CD8-positive, alpha-beta memory T cell (primary cell): Measurements from ENCODE around the gene HGD. TPM values are rescaled to one million over a fixed set of nuclear protein-coding genes. Genes with fewer than 3 reads are reported as not detected.
"Not testable (repeated sequence)": the region's sequence is repeated elsewhere in the genome, so short reads cannot be mapped to it uniquely, and the experiment has no call there.

Experiments
- CTCF ChIA-PET: fragments of 350-600 bp; sonication (Branson Sonifier 250); formaldehyde crosslinking; loops from one replicate; lab custom pipeline; 2021; ENCODE audit warnings: antibody characterized with exemption; lab: Charles Lee
- POLR2A ChIA-PET: fragments of 350-600 bp; sonication (Branson Sonifier 250); formaldehyde crosslinking; loops from one replicate; lab custom pipeline; 2021; ENCODE audit warnings: antibody characterized with exemption; lab: Charles Lee
- DNase-seq, 5 donors: peaks; one replicate each; pipeline versions ENCODE4 v3.0.0 to v3.0.0-alpha.2; 2020 to 2022; ENCODE audit warnings: mixed read lengths in 1 of 5
- H3K27ac ChIP-seq: one replicate; pipeline ENCODE4 v1.7.0; 2013; ENCODE audit warnings: low read depth, mild to moderate bottlenecking, low read length, moderate library complexity
- H3K27me3 ChIP-seq: 2 replicates; pipeline ENCODE4 v1.7.0; 2013; ENCODE audit warnings: low read length, mild to moderate bottlenecking; ENCODE audit not compliant: insufficient read depth, poor library complexity, severe bottlenecking
- H3K36me3 ChIP-seq: 2 replicates; pipeline ENCODE4 v1.7.0; 2013; ENCODE audit warnings: mild to moderate bottlenecking, low read length, moderate library complexity; ENCODE audit not compliant: insufficient read depth
- H3K4me1 ChIP-seq: 2 replicates; pipeline ENCODE4 v1.7.0; 2013; ENCODE audit warnings: mild to moderate bottlenecking, low read length, moderate library complexity; ENCODE audit not compliant: insufficient read depth
- H3K4me3 ChIP-seq: 2 replicates; pipeline ENCODE4 v1.7.0; 2013; ENCODE audit warnings: mild to moderate bottlenecking, low read length
- H3K9me3 ChIP-seq: 2 replicates; pipeline ENCODE4 v1.7.0; 2013; ENCODE audit warnings: mild to moderate bottlenecking, low read length
- H3K27ac Mint-ChIP-seq, 8 donors: one replicate each; pipeline ENCODE4 v1.8.0; 2020 to 2021; ENCODE audit warnings: mixed read lengths in 8 of 8, mild to moderate bottlenecking in 6 of 8, inconsistent platforms in 3 of 8, moderate library complexity in 3 of 8
- H3K27me3 Mint-ChIP-seq, 2 donors: one replicate each; pipeline ENCODE4 v1.8.0; 2020 to 2021; ENCODE audit warnings: mixed read lengths in 2 of 2, mild to moderate bottlenecking in 1 of 2, moderate library complexity in 1 of 2
- H3K36me3 Mint-ChIP-seq, 3 donors: one replicate each; pipeline ENCODE4 v1.8.0; 2020 to 2021; ENCODE audit warnings: mixed read lengths in 3 of 3, inconsistent platforms in 1 of 3, mild to moderate bottlenecking in 1 of 3
- H3K4me1 Mint-ChIP-seq, 3 donors: one replicate each; pipeline ENCODE4 v1.8.0; 2020 to 2021; ENCODE audit warnings: mixed read lengths in 3 of 3, inconsistent platforms in 1 of 3, mild to moderate bottlenecking in 1 of 3
- H3K4me3 Mint-ChIP-seq, 7 donors: one replicate each; pipeline ENCODE4 v1.8.0; 2020 to 2021; ENCODE audit warnings: mixed read lengths in 7 of 7, mild to moderate bottlenecking in 6 of 7, moderate library complexity in 4 of 7, inconsistent platforms in 2 of 7
- H3K9me3 Mint-ChIP-seq, 5 donors: one replicate each; pipeline ENCODE4 v1.8.0; 2020 to 2022; ENCODE audit warnings: mixed read lengths in 5 of 5, mild to moderate bottlenecking in 3 of 5, moderate library complexity in 2 of 5, inconsistent platforms in 1 of 5
- polyA plus RNA-seq: library from polyadenylated mRNA; unstranded; fragments of 300-500 nt; fragmentation: Illumina TruSeq; gene quantifications from one replicate; pipeline ENCODE4 v1.2.3, GENCODE V29; 2021
- total RNA-seq, 2 experiments: library from RNA; stranded (reverse); gene quantifications; one replicate each; pipeline ENCODE4 v1.2.3, GENCODE V29; 2021

HGD gene
- total and polyA plus RNA-seq, 3 experiments from 2014 or later: 0.98 to 1.1 TPM; not detected in 1

GRCh38 chr3:120677193-120677592, 4.8 kb downstream of the HGD start:
- H3K27ac ChIP-seq, DNase-seq, H3K9me3 ChIP-seq, H3K4me1 Mint-ChIP-seq, H3K4me3 Mint-ChIP-seq, H3K27me3 ChIP-seq, CTCF ChIA-PET, H3K4me1 ChIP-seq, H3K4me3 ChIP-seq, H3K27ac Mint-ChIP-seq, POLR2A ChIA-PET, H3K36me3 ChIP-seq: not testable (repeated sequence)
- H3K27me3 Mint-ChIP-seq: peaks cover 11 to 26% of the 10 kb centered on the region in 2 donors
- peaks cover 3 to 16% (median 8%) of the 10 kb centered on the region in 5 donors for H3K9me3 Mint-ChIP-seq
- peaks cover 0 to 14% (median 2%) of the 10 kb centered on the region in 3 donors for H3K36me3 Mint-ChIP-seq

GRCh38 chr3:120673116-120673515, 8.9 kb downstream of the HGD start:
- DNase-seq: no peak
- ChIA-PET CTCF (no interaction called here), POLR2A (no interaction called here)
- peaks cover 0 to under 1% (median 0%) of the 10 kb centered on the region in 3 donors for H3K4me1 Mint-ChIP-seq
- H3K36me3 Mint-ChIP-seq: peaks cover 0 to 18% (median 2%) of the 10 kb centered on the region in 3 donors
- H3K9me3 Mint-ChIP-seq: peaks cover 3 to 12% (median 8%) of the 10 kb centered on the region in 5 donors
- H3K4me3 Mint-ChIP-seq: no peak overlapping the region
- Histone ChIP-seq H3K27ac (no peak overlapping the region), H3K9me3 (no peaks in the 10 kb centered on the region), H3K4me1 (no peaks in the 10 kb centered on the region), H3K36me3 (no peaks in the 10 kb centered on the region), H3K4me3 (no peak overlapping the region), H3K27me3 (no peaks in the 10 kb centered on the region)
- no peak overlapping the region for H3K27ac Mint-ChIP-seq
- H3K27me3 Mint-ChIP-seq: peaks cover 10 to 26% of the 10 kb centered on the region in 2 donors

- CTCF ChIA-PET: no interaction called here
- Mint-ChIP-seq H3K27me3 (peaks cover 5 to 19% of the 10 kb centered on the region in 2 donors), H3K27ac (no peak overlapping the region), H3K4me3 (no peak overlapping the region), H3K36me3 (peaks cover 0 to 13% (median 0%) of the 10 kb centered on the region in 3 donors), H3K9me3 (no peaks in the 10 kb centered on the region), H3K4me1 (no peaks in the 10 kb centered on the region)
- POLR2A ChIA-PET: no interaction called here
- no peak for DNase-seq
- Histone ChIP-seq H3K27ac (no peak overlapping the region), H3K36me3 (no peaks in the 10 kb centered on the region), H3K4me3 (no peak overlapping the region), H3K4me1 (no peaks in the 10 kb centered on the region), H3K9me3 (no peaks in the 10 kb centered on the region), H3K27me3 (no peaks in the 10 kb centered on the region)
These were observed 11.5 kb downstream of the HGD start for GRCh38 chr3:120670576-120670975.

GRCh38 chr3:120664926-120665325, 17.1 kb downstream of the HGD start:
- H3K4me1 ChIP-seq: no peaks in the 10 kb centered on the region
- no peak overlapping the region for H3K4me3 Mint-ChIP-seq
- DNase-seq: no peak
- no peak overlapping the region for H3K27ac ChIP-seq
- peaks cover 0 to 9% (median 8%) of the 10 kb centered on the region in 3 donors for H3K36me3 Mint-ChIP-seq
- H3K4me3 ChIP-seq: no peak overlapping the region
- H3K36me3 ChIP-seq: no peaks in the 10 kb centered on the region
- POLR2A ChIA-PET: no interaction called here
- H3K4me1 Mint-ChIP-seq: no peaks in the 10 kb centered on the region
- no peaks in the 10 kb centered on the region for H3K27me3 ChIP-seq
- H3K9me3 Mint-ChIP-seq: no peaks in the 10 kb centered on the region
- H3K27ac Mint-ChIP-seq: no peak overlapping the region
- H3K27me3 Mint-ChIP-seq: peaks cover 10 to 28% of the 10 kb centered on the region in 2 donors
- CTCF ChIA-PET: no interaction called here
- no peaks in the 10 kb centered on the region for H3K9me3 ChIP-seq

- Mint-ChIP-seq H3K9me3 (no peaks in the 10 kb centered on the region), H3K4me1 (no peaks in the 10 kb centered on the region), H3K27me3 (peaks cover 10 to 28% of the 10 kb centered on the region in 2 donors), H3K27ac (no peak overlapping the region), H3K36me3 (peaks cover 0 to 14% (median 13%) of the 10 kb centered on the region in 3 donors), H3K4me3 (no peak overlapping the region)
- no peak for DNase-seq
- POLR2A ChIA-PET: no interaction called here
- CTCF ChIA-PET: no interaction called here
- Histone ChIP-seq H3K36me3 (no peaks in the 10 kb centered on the region), H3K4me3 (no peak overlapping the region), H3K27ac (no peak overlapping the region), H3K9me3 (no peaks in the 10 kb centered on the region), H3K4me1 (no peaks in the 10 kb centered on the region), H3K27me3 (no peaks in the 10 kb centered on the region)
These were observed 20.1 kb downstream of the HGD start for GRCh38 chr3:120661945-120662344.

- H3K36me3 Mint-ChIP-seq: peaks cover 0 to 15% (median 13%) of the 10 kb centered on the region in 3 donors
- Histone ChIP-seq H3K9me3 (no peaks in the 10 kb centered on the region), H3K36me3 (no peaks in the 10 kb centered on the region), H3K27me3 (no peaks in the 10 kb centered on the region), H3K4me3 (no peak overlapping the region), H3K27ac (no peak overlapping the region), H3K4me1 (no peaks in the 10 kb centered on the region)
- DNase-seq: no peak
- CTCF ChIA-PET: no interaction called here
- H3K4me3 Mint-ChIP-seq: no peak overlapping the region
- no peak overlapping the region for H3K27ac Mint-ChIP-seq
- POLR2A ChIA-PET: no interaction called here
- H3K9me3 Mint-ChIP-seq: no peaks in the 10 kb centered on the region
- H3K4me1 Mint-ChIP-seq: no peaks in the 10 kb centered on the region
- H3K27me3 Mint-ChIP-seq: peaks cover 10 to 28% of the 10 kb centered on the region in 2 donors
These were observed 20.7 kb downstream of the HGD start for GRCh38 chr3:120661106-120661905.

GRCh38 chr3:120659834-120660233, 22.2 kb downstream of the HGD start:
- POLR2A ChIA-PET: no interaction called here
- H3K36me3 Mint-ChIP-seq: peaks cover 0 to 14% (median 13%) of the 10 kb centered on the region in 3 donors
- no peak overlapping the region for H3K27ac Mint-ChIP-seq
- H3K9me3 Mint-ChIP-seq: no peaks in the 10 kb centered on the region
- CTCF ChIA-PET: no interaction called here
- no peaks in the 10 kb centered on the region for H3K27me3 ChIP-seq
- H3K4me1 Mint-ChIP-seq: no peaks in the 10 kb centered on the region
- no peaks in the 10 kb centered on the region for H3K9me3 ChIP-seq
- no peak for DNase-seq
- H3K4me1 ChIP-seq: no peaks in the 10 kb centered on the region
- H3K4me3 ChIP-seq: no peak overlapping the region
- no peak overlapping the region for H3K27ac ChIP-seq
- H3K4me3 Mint-ChIP-seq: no peak overlapping the region
- no peaks in the 10 kb centered on the region for H3K36me3 ChIP-seq
- H3K27me3 Mint-ChIP-seq: peaks cover 8 to 20% of the 10 kb centered on the region in 2 donors

- no peaks in the 10 kb centered on the region for H3K36me3 ChIP-seq
- CTCF ChIA-PET: no interaction called here
- no peak overlapping the region for H3K27ac Mint-ChIP-seq
- H3K27me3 ChIP-seq: no peaks in the 10 kb centered on the region
- H3K27me3 Mint-ChIP-seq: peaks cover 7 to 18% of the 10 kb centered on the region in 2 donors
- no peaks in the 10 kb centered on the region for H3K4me1 ChIP-seq
- H3K4me3 Mint-ChIP-seq: no peak overlapping the region
- H3K9me3 Mint-ChIP-seq: no peaks in the 10 kb centered on the region
- H3K4me1 Mint-ChIP-seq: no peaks in the 10 kb centered on the region
- no peak overlapping the region for H3K27ac ChIP-seq
- peaks cover 0 to 14% (median 13%) of the 10 kb centered on the region in 3 donors for H3K36me3 Mint-ChIP-seq
- POLR2A ChIA-PET: no interaction called here
- H3K4me3 ChIP-seq: no peak overlapping the region
- no peak for DNase-seq
- no peaks in the 10 kb centered on the region for H3K9me3 ChIP-seq
These were observed 22.8 kb downstream of the HGD start for GRCh38 chr3:120659285-120659684.
